HPDE6-E6E7 (cell line): Measurements from ENCODE around the gene PCDHB7.
"Not testable (repeated sequence)": the region's sequence is repeated elsewhere in the genome, so short reads cannot be mapped to it uniquely, and the experiment has no call there.

Experiments used
- DNase-seq: peaks from one replicate; pipeline ENCODE4 v3.0.0; 2011; ENCODE audit warnings: missing footprints; ENCODE audit errors: extremely low spot score

The PCDHB7 gene

DNA sequence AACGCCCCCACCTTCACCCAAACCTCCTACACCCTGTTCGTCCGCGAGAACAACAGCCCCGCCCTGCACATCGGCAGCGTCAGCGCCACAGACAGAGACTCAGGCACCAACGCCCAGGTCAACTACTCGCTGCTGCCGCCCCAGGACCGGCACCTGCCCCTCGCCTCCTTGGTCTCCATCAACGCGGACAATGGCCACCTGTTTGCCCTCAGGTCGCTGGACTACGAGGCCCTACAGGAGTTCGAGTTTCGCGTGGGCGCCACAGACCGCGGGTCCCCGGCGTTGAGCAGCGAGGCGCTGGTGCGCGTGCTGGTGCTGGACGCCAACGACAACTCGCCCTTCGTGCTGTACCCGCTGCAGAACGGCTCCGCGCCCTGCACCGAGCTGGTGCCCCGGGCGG lies 52.4 kb downstream of the PCDHB7 start:
- not testable (repeated sequence) for DNase-seq

DNA sequence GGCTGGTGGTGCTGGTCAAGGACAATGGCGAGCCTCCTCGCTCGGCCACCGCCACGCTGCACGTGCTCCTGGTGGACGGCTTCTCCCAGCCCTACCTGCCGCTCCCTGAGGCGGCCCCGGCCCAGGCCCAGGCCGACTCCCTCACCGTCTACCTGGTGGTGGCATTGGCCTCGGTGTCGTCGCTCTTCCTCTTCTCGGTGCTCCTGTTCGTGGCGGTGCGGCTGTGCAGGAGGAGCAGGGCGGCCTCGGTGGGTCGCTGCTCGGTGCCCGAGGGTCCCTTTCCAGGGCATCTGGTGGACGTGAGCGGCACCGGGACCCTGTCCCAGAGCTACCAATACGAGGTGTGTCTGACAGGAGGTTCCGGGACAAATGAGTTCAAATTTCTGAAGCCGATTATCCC lies 53.0 kb downstream of the PCDHB7 start:
- not testable (repeated sequence) for DNase-seq
